DND-41 (cell line): ENCODE results near the gene NPRL2.

Source experiments
- ATAC-seq: fragments of 200-7000 bp; cut with Tn5 transposase; 3 replicates; pipeline ENCODE4 v1.9.1; 2021; ENCODE audit warnings: low read depth; ENCODE audit not compliant: insufficient read depth
- DNase-seq: peaks from one replicate; pipeline ENCODE4 v3.0.0-alpha.2; 2020
- H2AFZ ChIP-seq: 2 replicates; pipeline ENCODE4 v1.6.0; 2012; ENCODE audit warnings: low read depth, low read length
- H3K27ac ChIP-seq: 2 replicates; pipeline ENCODE4 v1.5.1; 2012; ENCODE audit warnings: low read length, inconsistent platforms
- H3K27me3 ChIP-seq: fragments of 200-600 bp; sonication (generic); 2 replicates; pipeline ENCODE4 v1.6.0; 2012; ENCODE audit warnings: low read length, mild to moderate bottlenecking, inconsistent platforms; ENCODE audit not compliant: insufficient read depth, poor library complexity
- H3K36me3 ChIP-seq: 2 replicates; pipeline ENCODE4 v1.5.1; 2012; ENCODE audit warnings: low read length, inconsistent platforms; ENCODE audit not compliant: insufficient read depth
- H3K4me1 ChIP-seq: 2 replicates; pipeline ENCODE4 v1.5.1; 2012; ENCODE audit warnings: mild to moderate bottlenecking, low read length; ENCODE audit not compliant: insufficient read depth
- H3K4me2 ChIP-seq: 2 replicates; pipeline ENCODE4 v1.6.0; 2012; ENCODE audit warnings: mild to moderate bottlenecking, moderate library complexity, low read length, inconsistent platforms; ENCODE audit not compliant: insufficient read depth
- H3K4me3 ChIP-seq, 2 experiments: fragments of 200-600 bp in 1 of 2; shearing (Covaris generic) in 1 of 2; 2 replicates each; pipeline ENCODE4 v1.5.1; 2012 to 2016; ENCODE audit warnings: inconsistent platforms in 2 of 2, low read length in 2 of 2, mild to moderate bottlenecking in 2 of 2, low read depth in 1 of 2, moderate library complexity in 1 of 2
- H3K79me2 ChIP-seq: 2 replicates; pipeline ENCODE4 v1.6.0; 2012; ENCODE audit warnings: low read length, inconsistent platforms; ENCODE audit not compliant: insufficient read depth
- H3K9ac ChIP-seq: 2 replicates; pipeline ENCODE4 v1.6.0; 2012; ENCODE audit warnings: low read depth, mild to moderate bottlenecking, inconsistent platforms, low read length, moderate library complexity
- H3K9me3 ChIP-seq: 2 replicates; pipeline ENCODE4 v1.5.1; 2012; ENCODE audit warnings: low read length, moderate library complexity, mild to moderate bottlenecking, inconsistent platforms; ENCODE audit not compliant: insufficient read depth, severe bottlenecking
- H4K20me1 ChIP-seq: 2 replicates; pipeline ENCODE4 v1.6.0; 2012; ENCODE audit warnings: low read length; ENCODE audit not compliant: insufficient read depth
- EZH2 ChIP-seq: IDR thresholded peaks from 3 replicates; pipeline ENCODE4 v1.6.1; 2012; ENCODE audit warnings: borderline replicate concordance, low read depth, mild to moderate bottlenecking, moderate library complexity, low read length, inconsistent platforms; ENCODE audit not compliant: severe bottlenecking
- TF ChIP-seq, protein P1 (sequence below): IDR thresholded peaks from 2 replicates; pipeline ENCODE4 v1.5.1; 2012; ENCODE audit warnings: borderline replicate concordance, low read length, moderate library complexity, mild to moderate bottlenecking; ENCODE audit not compliant: poor library complexity, severe bottlenecking; ENCODE audit errors: extremely low read depth

Gene NPRL2

DNA sequence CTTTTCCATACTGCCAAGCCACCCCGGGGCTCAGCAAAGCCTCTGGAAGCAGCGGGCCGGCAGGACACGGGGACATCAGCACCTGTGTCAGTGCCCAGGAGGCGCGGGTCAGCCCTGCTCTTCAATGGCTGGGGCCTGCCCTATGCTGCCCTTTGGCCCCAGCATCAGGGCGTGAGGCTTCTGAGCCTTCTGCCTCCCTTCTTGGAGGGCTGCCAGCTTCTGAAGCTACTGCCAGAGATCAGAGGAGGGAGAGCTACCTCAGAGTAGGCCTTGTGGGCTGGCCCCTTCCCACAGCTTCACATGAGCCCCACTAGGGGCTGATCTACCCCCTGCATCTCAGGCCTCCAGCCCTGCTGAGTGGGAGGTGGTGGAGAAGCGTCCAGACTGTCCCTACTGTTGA is 21.8 kb upstream of the NPRL2 start:
- H4K20me1 ChIP-seq = peaks cover 4% of the 10 kb centered on the region; the same call in 1 of the 2 replicates
- no peaks in the 10 kb centered on the region for H3K9me3 ChIP-seq
- no peak overlapping the region for H3K27ac ChIP-seq
- ATAC-seq = peak; percentile 84
- no peaks in the 10 kb centered on the region for H3K36me3 ChIP-seq
- peak; percentile 69 for DNase-seq
- no peak overlapping the region for H3K4me3 ChIP-seq
- no peaks in the 10 kb centered on the region for H3K79me2 ChIP-seq
- no peak overlapping the region for H3K9ac ChIP-seq
- H2AFZ ChIP-seq = no peak overlapping the region
- no peak overlapping the region for H3K4me2 ChIP-seq
- H3K27me3 ChIP-seq = no peaks in the 10 kb centered on the region
- 0 out of 2 replicates have a peak, but pooled peaks cover 2% of the 10 kb centered on the region for H3K4me1 ChIP-seq
- no peak for TF ChIP-seq EZH2
- TF ChIP-seq, protein P1, sequence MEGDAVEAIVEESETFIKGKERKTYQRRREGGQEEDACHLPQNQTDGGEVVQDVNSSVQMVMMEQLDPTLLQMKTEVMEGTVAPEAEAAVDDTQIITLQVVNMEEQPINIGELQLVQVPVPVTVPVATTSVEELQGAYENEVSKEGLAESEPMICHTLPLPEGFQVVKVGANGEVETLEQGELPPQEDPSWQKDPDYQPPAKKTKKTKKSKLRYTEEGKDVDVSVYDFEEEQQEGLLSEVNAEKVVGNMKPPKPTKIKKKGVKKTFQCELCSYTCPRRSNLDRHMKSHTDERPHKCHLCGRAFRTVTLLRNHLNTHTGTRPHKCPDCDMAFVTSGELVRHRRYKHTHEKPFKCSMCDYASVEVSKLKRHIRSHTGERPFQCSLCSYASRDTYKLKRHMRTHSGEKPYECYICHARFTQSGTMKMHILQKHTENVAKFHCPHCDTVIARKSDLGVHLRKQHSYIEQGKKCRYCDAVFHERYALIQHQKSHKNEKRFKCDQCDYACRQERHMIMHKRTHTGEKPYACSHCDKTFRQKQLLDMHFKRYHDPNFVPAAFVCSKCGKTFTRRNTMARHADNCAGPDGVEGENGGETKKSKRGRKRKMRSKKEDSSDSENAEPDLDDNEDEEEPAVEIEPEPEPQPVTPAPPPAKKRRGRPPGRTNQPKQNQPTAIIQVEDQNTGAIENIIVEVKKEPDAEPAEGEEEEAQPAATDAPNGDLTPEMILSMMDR = peak; percentile 23

- no peaks in the 10 kb centered on the region for H3K79me2 ChIP-seq
- 0 out of 2 replicates have a peak, but pooled peaks cover 2% of the 10 kb centered on the region for H3K4me1 ChIP-seq
- H2AFZ ChIP-seq = no peak overlapping the region
- no peak for DNase-seq
- H3K27me3 ChIP-seq = no peaks in the 10 kb centered on the region
- H3K36me3 ChIP-seq = no peaks in the 10 kb centered on the region
- no peak overlapping the region for H3K4me3 ChIP-seq
- ATAC-seq = no peak
- H4K20me1 ChIP-seq = peaks cover 4% of the 10 kb centered on the region; the same call in 1 of the 2 replicates
- TF ChIP-seq EZH2 = no peak
- TF ChIP-seq, protein P1 = no peak
- no peak overlapping the region for H3K4me2 ChIP-seq
- H3K9me3 ChIP-seq = no peaks in the 10 kb centered on the region
- H3K9ac ChIP-seq = no peak overlapping the region
- no peak overlapping the region for H3K27ac ChIP-seq
These were observed 20.6 kb upstream of the NPRL2 start for GRCh38 chr3:50371133-50371685.

DNA sequence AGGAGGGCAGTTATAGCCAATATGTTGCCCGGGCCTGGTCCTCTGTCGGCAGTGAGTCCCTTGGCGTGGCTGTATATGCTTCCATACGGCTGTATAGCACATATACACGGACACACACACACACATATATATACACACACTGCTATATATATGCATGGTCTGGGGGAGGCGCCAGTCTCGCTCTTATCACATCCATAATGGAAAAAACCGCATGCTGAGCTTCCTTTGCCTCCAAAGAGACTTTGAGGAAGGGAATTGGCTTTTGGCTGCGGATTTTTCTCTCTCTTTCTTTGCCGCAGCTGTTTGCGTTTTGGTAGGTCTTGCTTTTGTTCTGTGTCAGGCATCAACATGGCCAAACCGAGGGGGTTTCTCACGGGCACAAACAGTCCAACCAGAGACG is 20.0 kb upstream of the NPRL2 start:
- H3K4me3 ChIP-seq = no peak overlapping the region
- ATAC-seq (no peak), DNase-seq (no peak)
- no peaks in the 10 kb centered on the region for H3K9me3 ChIP-seq
- H3K27me3 ChIP-seq = no peaks in the 10 kb centered on the region
- no peak overlapping the region for H3K4me2 ChIP-seq
- TF ChIP-seq, protein P1 = peak; percentile 36
- TF ChIP-seq EZH2 = no peak
- H3K36me3 ChIP-seq = no peaks in the 10 kb centered on the region
- peaks cover 4% of the 10 kb centered on the region; the same call in 1 of the 2 replicates for H3K4me1 ChIP-seq
- no peak overlapping the region for H2AFZ ChIP-seq
- no peaks in the 10 kb centered on the region for H3K79me2 ChIP-seq
- H4K20me1 ChIP-seq = peaks cover 4% of the 10 kb centered on the region; the same call in 1 of the 2 replicates
- no peak overlapping the region for H3K27ac ChIP-seq
- no peak overlapping the region for H3K9ac ChIP-seq
